ENCODE data around the gene SYNDIG1. TPM values are rescaled to one million over a fixed set of nuclear protein-coding genes. Genes with fewer than 3 reads are reported as not detected.
"Not testable (repeated sequence)": the region's sequence is repeated elsewhere in the genome, so short reads cannot be mapped to it uniquely, and the experiment has no call there.

Gene SYNDIG1
- total RNA-seq, 4 donors from 2014 or later = 0.45 TPM; not detected in 3

DNA sequence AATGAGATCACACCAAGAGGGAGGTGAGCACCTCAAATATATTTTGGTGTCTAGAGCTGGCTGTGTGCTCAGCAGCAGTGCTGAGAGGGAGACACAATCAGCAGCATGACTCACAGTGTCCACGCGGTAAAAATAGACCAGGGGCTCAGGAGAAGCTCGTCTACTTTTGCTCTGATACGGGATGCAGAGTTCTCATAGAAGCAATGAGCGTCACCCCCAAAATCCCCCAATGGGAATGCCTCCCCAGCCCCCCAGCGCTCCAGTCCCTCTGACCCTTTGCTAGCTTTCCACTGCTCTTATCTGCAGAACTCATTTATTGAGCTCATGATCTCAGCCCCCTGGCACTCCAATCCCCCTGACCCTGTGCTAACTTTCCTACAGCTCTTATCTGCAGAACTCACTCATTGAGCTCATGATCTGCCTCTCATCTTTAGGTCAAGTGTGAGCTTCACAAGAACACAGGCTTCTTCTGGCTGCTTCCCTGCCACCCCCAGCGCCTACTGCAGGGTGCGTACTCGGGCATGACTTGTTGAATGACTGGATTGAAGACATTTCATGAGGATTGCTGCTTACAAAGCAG is 34.0 kb downstream of the SYNDIG1 start:
- no peak overlapping the region for H3K4me3 ChIP-seq (ENCODE audit: low read depth, poor library complexity, severe bottlenecking)
- no peak for DNase-seq (ENCODE audit: low spot score in 2 of 2)
- TF ChIP-seq, protein P1, sequence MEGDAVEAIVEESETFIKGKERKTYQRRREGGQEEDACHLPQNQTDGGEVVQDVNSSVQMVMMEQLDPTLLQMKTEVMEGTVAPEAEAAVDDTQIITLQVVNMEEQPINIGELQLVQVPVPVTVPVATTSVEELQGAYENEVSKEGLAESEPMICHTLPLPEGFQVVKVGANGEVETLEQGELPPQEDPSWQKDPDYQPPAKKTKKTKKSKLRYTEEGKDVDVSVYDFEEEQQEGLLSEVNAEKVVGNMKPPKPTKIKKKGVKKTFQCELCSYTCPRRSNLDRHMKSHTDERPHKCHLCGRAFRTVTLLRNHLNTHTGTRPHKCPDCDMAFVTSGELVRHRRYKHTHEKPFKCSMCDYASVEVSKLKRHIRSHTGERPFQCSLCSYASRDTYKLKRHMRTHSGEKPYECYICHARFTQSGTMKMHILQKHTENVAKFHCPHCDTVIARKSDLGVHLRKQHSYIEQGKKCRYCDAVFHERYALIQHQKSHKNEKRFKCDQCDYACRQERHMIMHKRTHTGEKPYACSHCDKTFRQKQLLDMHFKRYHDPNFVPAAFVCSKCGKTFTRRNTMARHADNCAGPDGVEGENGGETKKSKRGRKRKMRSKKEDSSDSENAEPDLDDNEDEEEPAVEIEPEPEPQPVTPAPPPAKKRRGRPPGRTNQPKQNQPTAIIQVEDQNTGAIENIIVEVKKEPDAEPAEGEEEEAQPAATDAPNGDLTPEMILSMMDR (IDR thresholded peaks at IDR 0.05) = no peak
- no peak for TF ChIP-seq POLR2A (IDR thresholded peaks at IDR 0.05)
- intact Hi-C loops (cut with DNase I; ENCODE audit: low total_unique reads) = no loop called here
- 65 to 69% methylated on average over 9 of the region's 9 CpGs for WGBS, 2 donors

- WGBS, 2 donors = 90% methylated on average over 21 of the region's 21 CpGs
- H3K4me3 ChIP-seq (ENCODE audit: low read depth, poor library complexity, severe bottlenecking) = no peak overlapping the region
- intact Hi-C loops (cut with DNase I; ENCODE audit: low total_unique reads) = no loop called here
- DNase-seq (ENCODE audit: low spot score in 2 of 2) = peak in 1 of 2 donors; percentile 83
- TF ChIP-seq POLR2A (IDR thresholded peaks at IDR 0.05) = no peak
- TF ChIP-seq, protein P1 (IDR thresholded peaks at IDR 0.05) = no peak
Observed at GRCh38 chr20:24504331-24505285, 35.2 kb downstream of the SYNDIG1 start.

GRCh38 chr20:24506146-24506545 is 36.7 kb downstream of the SYNDIG1 start:
- TF ChIP-seq, protein P1 (IDR thresholded peaks at IDR 0.05) = no peak
- no peak for TF ChIP-seq POLR2A (IDR thresholded peaks at IDR 0.05)
- intact Hi-C loops (cut with DNase I; ENCODE audit: low total_unique reads) = no loop called here
- 60 to 67% methylated on average over 3 of the region's 3 CpGs for WGBS, 2 donors
- peak in 1 of 2 donors; percentile 28 for DNase-seq (ENCODE audit: low spot score in 2 of 2)
- H3K4me3 ChIP-seq (ENCODE audit: low read depth, poor library complexity, severe bottlenecking) = no peak overlapping the region

DNA sequence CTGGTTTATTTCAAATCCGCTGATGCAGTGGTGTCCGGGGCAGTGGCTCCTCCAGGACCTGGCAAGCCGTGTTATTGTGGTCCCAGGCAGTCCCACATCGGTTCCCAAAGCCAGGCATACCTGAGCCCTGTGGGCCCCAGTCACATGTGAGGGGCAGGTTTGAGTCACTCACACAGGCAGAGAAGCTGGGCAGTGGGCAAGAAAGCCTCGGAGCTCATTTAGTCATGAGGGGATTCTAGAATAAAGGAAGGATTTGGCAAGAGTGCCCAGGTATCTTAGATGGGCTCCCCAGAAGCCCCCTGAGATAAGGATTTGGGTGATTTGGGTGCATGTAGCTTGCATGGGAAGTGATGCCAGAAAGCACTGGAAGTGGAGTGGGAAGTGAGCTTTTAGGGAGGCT is 37.3 kb downstream of the SYNDIG1 start:
- H3K4me3 ChIP-seq (ENCODE audit: low read depth, poor library complexity, severe bottlenecking) = no peak overlapping the region
- intact Hi-C loops (cut with DNase I; ENCODE audit: low total_unique reads) = no loop called here
- WGBS, 2 donors = 90 to 92% methylated on average over 5 of the region's 5 CpGs
- peak in 1 of 2 donors; percentile 61 for DNase-seq (ENCODE audit: low spot score in 2 of 2)
- no peak for TF ChIP-seq POLR2A (IDR thresholded peaks at IDR 0.05)
- TF ChIP-seq, protein P1 (IDR thresholded peaks at IDR 0.05) = no peak

DNA sequence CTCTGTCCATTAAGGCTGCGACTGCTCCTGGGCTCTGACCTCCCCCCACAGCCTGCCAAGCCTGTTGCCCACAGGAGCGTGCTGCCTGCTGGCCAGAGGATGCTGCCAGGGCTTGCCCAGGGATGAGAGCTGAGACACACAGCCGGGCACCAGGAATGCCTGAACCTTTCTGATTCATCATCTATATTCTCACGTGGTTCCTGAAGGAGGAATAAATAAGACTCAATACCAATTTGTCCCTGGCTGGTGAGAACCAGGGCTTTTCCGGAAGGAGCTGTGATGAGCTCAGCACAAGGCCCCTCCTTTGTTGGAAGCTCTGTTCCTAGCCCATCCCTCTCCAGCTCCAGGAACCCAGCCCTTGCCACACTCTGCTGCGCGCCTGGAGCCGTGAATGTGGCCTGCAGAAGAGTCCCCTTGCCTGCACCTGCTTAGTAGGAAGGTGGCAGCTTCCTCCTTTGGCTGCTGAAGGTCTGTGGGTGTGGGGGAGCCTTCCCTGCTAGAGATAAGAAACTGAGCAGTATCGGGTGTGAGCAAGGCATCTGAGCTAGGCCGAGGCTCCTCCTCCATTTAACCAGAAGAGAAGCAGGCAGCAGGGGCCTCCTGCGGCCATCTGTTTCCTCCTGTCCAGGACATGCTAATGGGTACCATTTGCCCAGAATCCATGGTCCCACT is 37.9 kb downstream of the SYNDIG1 start:
- no peak overlapping the region for H3K4me3 ChIP-seq (ENCODE audit: low read depth, poor library complexity, severe bottlenecking)
- intact Hi-C loops (cut with DNase I; ENCODE audit: low total_unique reads) = no loop called here
- WGBS, 2 donors = 58 to 69% methylated on average over 9 to 11 of the region's 11 CpGs
- no peak for TF ChIP-seq POLR2A (IDR thresholded peaks at IDR 0.05)
- TF ChIP-seq, protein P1 (IDR thresholded peaks at IDR 0.05) = no peak
- peak in 1 of 2 donors; percentile 49 for DNase-seq (ENCODE audit: low spot score in 2 of 2)

GRCh38 chr20:24512441-24512840 is 43.0 kb downstream of the SYNDIG1 start:
- peak in 1 of 2 donors; percentile 45 for DNase-seq (ENCODE audit: low spot score in 2 of 2)
- intact Hi-C loops (cut with DNase I; ENCODE audit: low total_unique reads); H3K4me3 ChIP-seq (ENCODE audit: low read depth, poor library complexity, severe bottlenecking): not testable (repeated sequence)
- WGBS, 2 donors = 77 to 82% methylated on average over 11 of the region's 11 CpGs

All from lower leg skin (tissue), 4 donors.